NCI-H2107 treated with DMSO at 0.1 percent for 48 hours (cell line): ENCODE data around the gene MCTS1.
"Not testable (repeated sequence)": the region's sequence is repeated elsewhere in the genome, so short reads cannot be mapped to it uniquely, and the experiment has no call there.

ENCODE experiments used
- DNase-seq: peaks from one replicate; lab custom pipeline; 2025; ENCODE audit not compliant: unreplicated experiment; lab: John Stamatoyannopoulos, UW

Gene MCTS1

GRCh38 chrX:120629667-120630537 is 26.0 kb downstream of the MCTS1 start, which contains the start of gene C1GALT1C1:
C1GALT1C1 (minus strand) TSS chrX:120630054; CDS start chrX:120627166, 2,888 bp downstream.
- DNase-seq = peak; percentile 94

DNA sequence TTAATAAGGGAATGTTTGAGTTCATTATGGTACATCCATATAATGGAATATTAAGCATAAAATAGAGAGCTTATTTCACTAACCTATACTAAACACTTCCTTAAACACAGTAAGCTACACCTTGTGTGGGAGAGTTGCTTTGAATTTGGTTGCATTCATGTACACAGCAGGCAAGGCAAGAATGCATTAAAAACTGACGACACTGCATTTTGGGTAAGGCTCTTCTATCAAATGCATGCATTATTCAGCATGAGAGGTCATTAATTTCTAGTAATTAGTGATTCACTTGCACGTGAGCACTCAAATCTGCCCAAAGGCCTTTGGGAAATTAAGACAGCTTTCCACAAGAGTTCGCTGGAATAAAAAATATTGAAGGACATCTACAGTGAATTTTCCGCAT is 34.7 kb downstream of the MCTS1 start:
- no peak for DNase-seq

- no peak for DNase-seq
Measured at GRCh38 chrX:120642871-120643270, 39.0 kb downstream of the MCTS1 start.

- no peak for DNase-seq
Measured at GRCh38 chrX:120647127-120647526, 43.2 kb downstream of the MCTS1 start.

- not testable (repeated sequence) for DNase-seq
Measured at GRCh38 chrX:120652256-120652655, 48.4 kb downstream of the MCTS1 start.

DNA sequence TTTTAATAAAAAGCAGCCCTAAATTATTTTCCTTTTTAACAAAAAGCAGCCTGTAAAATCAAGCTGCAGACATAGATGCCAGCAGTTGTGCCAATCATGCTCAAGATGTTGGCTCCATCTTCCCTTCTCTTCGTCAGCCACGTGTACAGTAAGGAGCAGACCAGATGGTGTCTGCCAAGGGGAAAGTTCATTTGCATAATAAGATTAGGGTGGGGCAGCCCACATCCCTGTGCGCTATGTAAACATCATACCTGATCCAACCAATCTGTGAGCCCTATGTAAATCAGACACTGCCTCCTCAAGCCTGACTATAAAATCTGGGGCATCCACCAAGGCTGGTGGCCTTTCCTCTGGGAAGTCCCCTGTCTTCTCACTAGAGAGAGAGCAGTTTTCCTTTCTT is 49.1 kb downstream of the MCTS1 start:
- no peak for DNase-seq

DNA sequence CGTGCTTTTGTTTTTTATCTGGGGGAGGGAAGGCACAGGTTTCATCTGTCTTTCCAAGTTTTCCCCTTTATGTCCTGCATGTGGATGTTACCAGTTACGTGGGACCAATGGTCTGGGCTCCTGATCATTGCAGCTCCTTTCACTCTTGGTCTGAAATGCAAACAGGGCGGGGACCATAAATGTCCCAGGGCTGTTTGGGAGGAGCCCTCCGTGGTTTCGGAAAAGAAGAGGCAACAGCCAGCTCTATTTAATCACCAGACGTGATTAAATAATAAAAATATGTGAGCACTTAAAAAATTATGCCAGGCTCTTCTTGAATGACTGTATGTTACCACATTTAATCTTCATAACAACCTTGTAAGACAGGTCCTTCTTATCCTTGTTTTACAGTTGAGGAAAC is 56.7 kb downstream of the MCTS1 start:
- no peak for DNase-seq
